GM12874 (cell line): ENCODE measurements around the gene IGFBP5.

Experiments
- TF ChIP-seq, protein P1 (sequence below): IDR thresholded peaks from 2 replicates; pipeline ENCODE4 v1.5.1; 2011; ENCODE audit warnings: low read depth, mild to moderate bottlenecking, control low read depth, low read length, moderate library complexity; ENCODE audit not compliant: insufficient read depth

The IGFBP5 gene

DNA sequence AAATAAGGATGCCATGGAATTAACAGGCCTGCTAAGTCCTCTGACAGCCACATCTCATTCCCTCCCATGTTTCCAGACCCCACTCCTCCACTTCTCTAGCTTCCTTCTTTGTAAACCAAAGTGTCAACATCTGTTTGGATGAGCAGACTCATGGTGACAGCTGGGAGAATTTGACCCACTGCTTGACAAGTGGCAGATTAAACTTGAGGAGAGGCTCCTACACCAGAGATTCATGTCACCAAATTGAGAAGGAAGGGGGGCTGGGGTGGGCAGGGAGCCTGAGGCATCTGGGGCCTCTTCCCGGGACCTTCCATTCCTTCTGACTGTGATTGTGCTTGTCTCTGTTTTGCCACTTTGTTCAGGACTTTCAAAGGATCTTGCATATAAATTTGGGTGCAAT is 41.0 kb upstream of the IGFBP5 start:
- TF ChIP-seq, protein P1, sequence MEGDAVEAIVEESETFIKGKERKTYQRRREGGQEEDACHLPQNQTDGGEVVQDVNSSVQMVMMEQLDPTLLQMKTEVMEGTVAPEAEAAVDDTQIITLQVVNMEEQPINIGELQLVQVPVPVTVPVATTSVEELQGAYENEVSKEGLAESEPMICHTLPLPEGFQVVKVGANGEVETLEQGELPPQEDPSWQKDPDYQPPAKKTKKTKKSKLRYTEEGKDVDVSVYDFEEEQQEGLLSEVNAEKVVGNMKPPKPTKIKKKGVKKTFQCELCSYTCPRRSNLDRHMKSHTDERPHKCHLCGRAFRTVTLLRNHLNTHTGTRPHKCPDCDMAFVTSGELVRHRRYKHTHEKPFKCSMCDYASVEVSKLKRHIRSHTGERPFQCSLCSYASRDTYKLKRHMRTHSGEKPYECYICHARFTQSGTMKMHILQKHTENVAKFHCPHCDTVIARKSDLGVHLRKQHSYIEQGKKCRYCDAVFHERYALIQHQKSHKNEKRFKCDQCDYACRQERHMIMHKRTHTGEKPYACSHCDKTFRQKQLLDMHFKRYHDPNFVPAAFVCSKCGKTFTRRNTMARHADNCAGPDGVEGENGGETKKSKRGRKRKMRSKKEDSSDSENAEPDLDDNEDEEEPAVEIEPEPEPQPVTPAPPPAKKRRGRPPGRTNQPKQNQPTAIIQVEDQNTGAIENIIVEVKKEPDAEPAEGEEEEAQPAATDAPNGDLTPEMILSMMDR: no peak

DNA sequence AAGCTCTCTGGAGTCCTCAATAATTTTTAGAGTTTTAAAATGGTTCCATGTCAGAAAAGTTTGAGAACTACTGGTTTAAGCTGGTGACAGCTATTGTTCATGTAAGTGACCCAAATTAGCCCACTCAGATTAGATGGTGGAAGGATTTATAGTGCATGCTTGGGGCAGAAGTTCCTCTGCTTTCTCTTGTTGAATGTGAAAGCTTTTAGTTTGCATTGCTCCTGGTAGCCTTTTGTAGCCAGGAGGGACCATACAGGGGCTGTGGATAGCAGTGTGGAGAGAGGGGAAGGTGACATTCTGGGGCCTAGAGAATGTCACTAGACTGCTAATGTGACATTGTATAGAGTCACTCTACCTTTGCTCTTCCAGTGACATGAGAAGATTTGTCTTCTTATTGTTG is 40.3 kb upstream of the IGFBP5 start:
- TF ChIP-seq, protein P1: no peak

DNA sequence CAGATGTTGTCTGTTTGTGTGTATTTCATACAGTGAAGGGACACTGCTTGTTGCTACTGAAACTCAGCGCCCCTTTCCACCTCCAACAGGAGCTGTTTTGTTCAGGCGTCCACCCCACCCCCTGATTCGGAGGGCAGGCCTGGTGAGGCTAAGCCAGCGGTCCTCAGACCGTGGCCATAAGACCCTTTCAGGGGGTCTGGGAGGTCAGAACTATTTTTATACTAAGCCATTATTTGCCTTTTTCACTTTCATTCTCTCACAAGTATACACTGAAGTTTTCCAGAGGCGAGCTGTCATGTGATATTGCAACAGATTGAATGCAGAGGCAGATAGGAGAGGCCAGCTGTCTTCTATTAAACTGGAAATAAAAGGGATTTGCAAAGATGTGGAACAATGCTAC is 39.7 kb upstream of the IGFBP5 start:
- TF ChIP-seq, protein P1: no peak

- TF ChIP-seq, protein P1: no peak
These were observed 37.7 kb upstream of the IGFBP5 start for GRCh38 chr2:216733046-216733445.

DNA sequence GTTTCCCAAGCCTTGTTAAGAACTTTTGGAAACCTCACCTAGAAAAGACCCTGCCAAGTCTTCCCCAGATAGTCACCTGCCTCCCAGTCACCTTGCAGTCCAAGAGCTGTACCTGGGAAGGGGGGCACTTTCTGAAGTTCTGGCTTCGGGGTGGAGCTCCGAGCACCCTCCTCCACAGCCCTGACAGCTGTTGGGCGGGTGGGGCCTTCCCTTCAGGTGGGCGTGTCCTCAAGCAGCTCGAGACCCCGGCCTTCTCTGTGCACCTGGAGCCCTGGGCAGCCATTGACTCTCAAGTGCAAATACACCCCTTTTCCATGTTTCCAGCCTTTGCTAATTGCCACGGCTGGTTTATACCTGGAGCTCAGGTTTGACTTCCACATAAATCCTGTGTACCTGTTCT is 37.0 kb upstream of the IGFBP5 start:
- TF ChIP-seq, protein P1: no peak

- TF ChIP-seq, protein P1: no peak
These were observed 36.1 kb upstream of the IGFBP5 start for GRCh38 chr2:216731465-216731864.

DNA sequence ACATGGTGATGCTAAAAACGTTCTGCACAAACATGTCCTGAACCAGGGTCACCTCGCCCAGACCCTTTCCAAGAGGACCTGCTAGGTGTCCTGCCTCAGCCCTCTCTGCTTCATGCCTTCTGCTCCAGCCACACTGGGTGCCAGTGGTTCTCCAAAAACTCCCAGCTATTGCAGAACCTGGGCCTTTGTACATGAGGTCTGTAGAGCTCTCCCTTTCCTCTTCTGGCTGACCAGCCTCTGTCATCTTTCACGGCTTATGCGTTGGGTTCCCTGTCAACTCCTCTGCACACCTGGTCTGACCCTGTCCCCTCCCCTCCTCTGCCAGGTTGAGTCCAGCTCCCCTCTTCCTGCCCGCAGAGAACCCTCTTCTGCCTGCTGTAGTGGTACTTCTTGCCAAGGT is 35.5 kb upstream of the IGFBP5 start:
- TF ChIP-seq, protein P1: no peak
